ENCODE results near the gene FAAP100.

- TF ChIP-seq CTCF (IDR thresholded peaks at IDR 0.05) (no peak), EZH2 (IDR thresholded peaks at IDR 0.05; ENCODE audit: borderline replicate concordance, insufficient read depth, low read depth, low read length, poor library complexity, severe bottlenecking) (no peak)
Measured at GRCh38 chr17:81581758-81582157, 29.6 kb upstream of the FAAP100 start.

All from B cell (primary cell).